Measurements from ENCODE around the gene TRPV4. TPM values are rescaled to one million over a fixed set of nuclear protein-coding genes. Genes with fewer than 3 reads are reported as not detected.

Gene TRPV4
- total RNA-seq, 4 donors from 2014 or later = 0.39 to 1.6 (median 1.3) TPM; not detected in 1

DNA sequence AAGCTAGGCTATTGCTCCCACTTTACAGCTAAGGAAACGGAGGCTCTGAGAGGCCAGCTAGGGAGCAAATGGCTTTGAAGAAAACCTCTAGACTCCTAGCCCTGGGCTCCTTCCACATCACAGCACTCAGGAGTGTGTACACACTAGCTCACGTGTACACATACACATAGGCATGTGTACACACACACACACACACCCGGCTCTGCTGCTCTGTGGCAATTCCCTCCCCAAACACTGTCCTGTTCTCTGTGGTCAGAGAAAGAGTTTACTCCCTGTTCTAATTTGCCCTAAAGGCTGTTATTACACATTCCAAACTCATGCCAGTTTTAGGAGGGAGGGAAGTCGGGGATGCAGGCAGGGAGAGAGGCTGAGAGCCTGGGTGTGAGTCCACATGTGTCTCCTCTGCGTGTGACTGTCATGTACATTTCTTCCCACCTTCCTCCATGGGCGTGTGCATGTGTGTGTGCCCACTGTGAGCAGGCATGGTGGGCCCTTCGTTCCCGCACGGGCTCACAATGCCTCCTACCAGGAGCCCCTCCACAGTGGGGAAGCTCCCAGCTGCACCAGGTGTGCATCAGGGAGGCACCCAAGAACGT is 14.2 kb downstream of the TRPV4 start:
- no peaks in the 10 kb centered on the region for H3K4me1 ChIP-seq
- no peaks in the 10 kb centered on the region for H3K36me3 ChIP-seq
- no peak for DNase-seq
- H3K9me3 ChIP-seq = no peaks in the 10 kb centered on the region
- H3K27ac ChIP-seq = no peak overlapping the region
- no peak overlapping the region for H3K4me3 ChIP-seq (replicated peaks in 1 of 3)
- H3K27me3 ChIP-seq = no peaks in the 10 kb centered on the region
- WGBS, 2 donors = 45 to 48% methylated on average over 5 to 10 of the region's 10 CpGs
- TF ChIP-seq, protein P1, sequence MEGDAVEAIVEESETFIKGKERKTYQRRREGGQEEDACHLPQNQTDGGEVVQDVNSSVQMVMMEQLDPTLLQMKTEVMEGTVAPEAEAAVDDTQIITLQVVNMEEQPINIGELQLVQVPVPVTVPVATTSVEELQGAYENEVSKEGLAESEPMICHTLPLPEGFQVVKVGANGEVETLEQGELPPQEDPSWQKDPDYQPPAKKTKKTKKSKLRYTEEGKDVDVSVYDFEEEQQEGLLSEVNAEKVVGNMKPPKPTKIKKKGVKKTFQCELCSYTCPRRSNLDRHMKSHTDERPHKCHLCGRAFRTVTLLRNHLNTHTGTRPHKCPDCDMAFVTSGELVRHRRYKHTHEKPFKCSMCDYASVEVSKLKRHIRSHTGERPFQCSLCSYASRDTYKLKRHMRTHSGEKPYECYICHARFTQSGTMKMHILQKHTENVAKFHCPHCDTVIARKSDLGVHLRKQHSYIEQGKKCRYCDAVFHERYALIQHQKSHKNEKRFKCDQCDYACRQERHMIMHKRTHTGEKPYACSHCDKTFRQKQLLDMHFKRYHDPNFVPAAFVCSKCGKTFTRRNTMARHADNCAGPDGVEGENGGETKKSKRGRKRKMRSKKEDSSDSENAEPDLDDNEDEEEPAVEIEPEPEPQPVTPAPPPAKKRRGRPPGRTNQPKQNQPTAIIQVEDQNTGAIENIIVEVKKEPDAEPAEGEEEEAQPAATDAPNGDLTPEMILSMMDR (IDR thresholded peaks at IDR 0.05) = no peak
- TF ChIP-seq POLR2A (IDR thresholded peaks at IDR 0.05) = no peak
- intact Hi-C loops (cut with DNase I) = no loop called here

DNA sequence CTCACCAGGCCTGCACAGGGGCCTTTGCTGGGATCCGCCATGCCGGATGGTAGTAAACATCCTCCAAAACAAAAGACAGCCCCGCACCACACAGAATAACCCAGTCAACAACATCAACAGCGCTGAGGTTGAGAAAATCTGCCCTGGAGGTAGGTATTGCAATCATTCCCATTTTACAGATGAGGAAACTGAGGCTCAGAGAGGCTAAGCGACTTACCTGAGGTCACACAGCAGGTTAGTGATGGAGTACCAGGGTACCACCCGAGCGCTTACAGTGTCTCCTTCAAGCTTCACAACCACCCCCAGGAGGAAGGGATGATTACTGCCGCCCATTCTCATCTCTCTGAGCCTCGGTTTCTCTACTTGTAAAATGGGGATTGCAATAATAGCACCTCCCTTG is 14.9 kb downstream of the TRPV4 start:
- no peak overlapping the region for H3K27ac ChIP-seq
- no peaks in the 10 kb centered on the region for H3K4me1 ChIP-seq
- DNase-seq = no peak
- H3K27me3 ChIP-seq = no peaks in the 10 kb centered on the region
- H3K36me3 ChIP-seq = no peaks in the 10 kb centered on the region
- intact Hi-C loops (cut with DNase I) = no loop called here
- 88 to 91% methylated on average over 7 to 9 of the region's 9 CpGs for WGBS, 2 donors
- H3K9me3 ChIP-seq = no peaks in the 10 kb centered on the region
- no peak overlapping the region for H3K4me3 ChIP-seq (replicated peaks in 1 of 3)
- TF ChIP-seq, protein P1 (IDR thresholded peaks at IDR 0.05) = no peak
- no peak for TF ChIP-seq POLR2A (IDR thresholded peaks at IDR 0.05)

DNA sequence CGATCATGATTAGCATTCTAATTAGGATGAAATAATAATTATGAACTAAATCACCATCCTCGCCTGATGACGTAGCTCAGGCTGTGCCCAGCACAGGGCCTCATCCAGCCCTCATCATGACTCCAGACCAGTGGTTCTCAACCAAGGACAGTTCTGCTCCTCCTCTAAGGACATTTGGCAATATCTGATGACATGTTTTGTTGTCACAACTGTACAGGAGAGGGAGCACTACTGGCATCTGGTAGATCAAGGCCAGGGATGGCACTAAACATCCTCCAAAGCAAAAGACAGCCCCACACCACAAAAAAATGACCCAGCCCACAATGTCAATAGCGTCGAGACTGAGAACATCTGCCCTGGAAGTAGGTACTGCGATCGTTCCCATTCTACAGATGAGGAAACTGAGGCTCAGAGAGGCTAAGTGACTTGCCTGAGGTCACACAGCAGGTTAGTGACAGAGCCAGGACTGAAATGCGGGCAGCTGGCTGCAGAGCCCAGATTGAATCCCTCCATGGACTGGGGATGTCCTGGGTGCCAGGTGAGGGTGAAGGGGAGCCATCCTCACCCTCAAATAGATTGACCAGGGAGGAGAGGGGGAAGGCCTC is 15.5 kb downstream of the TRPV4 start:
- TF ChIP-seq POLR2A (IDR thresholded peaks at IDR 0.05) = no peak
- TF ChIP-seq, protein P1 (IDR thresholded peaks at IDR 0.05) = no peak
- Histone ChIP-seq H3K4me1 (no peaks in the 10 kb centered on the region), H3K36me3 (no peaks in the 10 kb centered on the region), H3K4me3 (replicated peaks in 1 of 3) (no peak overlapping the region), H3K9me3 (no peaks in the 10 kb centered on the region), H3K27ac (no peak overlapping the region), H3K27me3 (no peaks in the 10 kb centered on the region)
- no peak for DNase-seq
- WGBS, 2 donors = 91 to 93% methylated on average over 8 of the region's 8 CpGs
- intact Hi-C loops (cut with DNase I) = no loop called here

DNA sequence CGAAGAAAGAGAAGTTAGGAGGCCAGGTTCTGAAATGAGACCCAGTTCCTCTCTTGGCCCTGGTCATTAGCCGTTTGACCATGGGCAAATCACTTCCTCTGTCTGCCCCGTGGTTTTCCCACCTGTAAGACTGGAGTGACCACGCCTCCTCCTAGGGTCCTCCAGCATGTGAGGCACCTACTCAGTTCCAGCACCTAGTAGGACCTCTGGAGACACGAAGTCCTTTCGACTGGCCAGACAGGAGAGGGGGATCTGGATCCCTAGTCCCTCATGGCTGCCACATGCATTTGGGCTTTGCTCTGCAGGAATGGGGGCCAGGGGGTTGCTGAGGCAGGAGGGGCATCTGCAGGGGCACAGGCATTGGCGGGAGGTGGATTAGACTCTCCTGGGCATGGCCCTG is 16.3 kb downstream of the TRPV4 start:
- Histone ChIP-seq H3K4me3 (replicated peaks in 1 of 3) (no peak overlapping the region), H3K9me3 (no peaks in the 10 kb centered on the region), H3K36me3 (no peaks in the 10 kb centered on the region), H3K27ac (no peak overlapping the region), H3K4me1 (no peaks in the 10 kb centered on the region), H3K27me3 (no peaks in the 10 kb centered on the region)
- intact Hi-C loops (cut with DNase I) = no loop called here
- no peak for TF ChIP-seq POLR2A (IDR thresholded peaks at IDR 0.05)
- TF ChIP-seq, protein P1 (IDR thresholded peaks at IDR 0.05) = no peak
- 85 to 96% methylated on average over 7 of the region's 7 CpGs for WGBS, 2 donors
- no peak for DNase-seq

DNA sequence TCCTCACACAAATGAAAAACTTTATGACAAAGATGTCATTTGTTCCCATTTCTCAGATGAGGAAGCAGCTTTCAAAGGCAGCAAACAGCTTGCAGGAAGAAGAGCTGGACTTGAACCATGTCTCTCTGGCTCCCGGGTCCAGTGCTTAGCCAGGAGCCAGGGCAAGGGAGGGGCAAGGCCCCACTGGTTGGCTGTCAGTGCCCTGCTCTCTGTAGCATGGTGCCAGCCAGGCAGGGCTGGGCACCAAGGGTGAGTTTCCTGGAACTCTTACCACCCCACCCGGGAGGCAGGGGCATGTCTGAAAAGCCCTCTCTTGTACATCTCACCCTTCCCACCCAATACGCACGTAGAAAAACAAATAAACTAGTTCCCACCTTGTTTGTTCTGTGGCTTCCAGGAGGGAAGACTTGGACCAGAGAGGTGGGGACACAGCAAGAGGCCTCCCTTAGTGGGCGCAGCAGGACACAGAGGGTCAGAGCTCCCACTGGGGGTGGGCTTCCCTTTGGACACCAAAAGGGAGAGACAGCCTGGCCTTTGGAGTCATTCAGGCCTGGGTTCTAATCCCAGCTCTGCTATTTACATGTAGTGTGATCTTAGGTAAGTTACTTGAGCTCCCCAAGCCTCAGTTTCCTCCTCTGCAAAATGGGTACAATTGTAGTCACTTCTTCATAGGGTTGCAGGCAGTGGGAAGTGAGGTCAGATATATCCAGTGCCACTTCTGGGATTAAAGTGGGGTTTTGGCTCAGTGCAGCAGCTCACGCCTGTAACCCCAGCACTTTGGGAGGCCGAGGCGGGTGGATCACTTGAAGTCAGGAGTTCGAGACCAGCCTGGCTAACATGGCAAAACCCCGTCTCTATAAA is 17.2 kb downstream of the TRPV4 start:
- intact Hi-C loops (cut with DNase I) = no loop called here
- H3K4me1 ChIP-seq = no peaks in the 10 kb centered on the region
- H3K27ac ChIP-seq = no peak overlapping the region
- no peaks in the 10 kb centered on the region for H3K9me3 ChIP-seq
- no peak overlapping the region for H3K4me3 ChIP-seq (replicated peaks in 1 of 3)
- no peak for DNase-seq
- no peaks in the 10 kb centered on the region for H3K36me3 ChIP-seq
- H3K27me3 ChIP-seq = no peaks in the 10 kb centered on the region
- 78 to 84% methylated on average over 10 of the region's 10 CpGs for WGBS, 2 donors
- TF ChIP-seq, protein P1 (IDR thresholded peaks at IDR 0.05) = no peak
- TF ChIP-seq POLR2A (IDR thresholded peaks at IDR 0.05) = no peak
